GM18517 (cell line): ENCODE data around the gene REG4.
"Not testable (repeated sequence)": the region's sequence is repeated elsewhere in the genome, so short reads cannot be mapped to it uniquely, and the experiment has no call there.

Experiments used
- ATAC-seq: cut with Tn5 transposase; IDR thresholded peaks from one replicate; pipeline ENCODE4 v1.9.1; 2021; ENCODE audit warnings: mild to moderate bottlenecking, moderate library complexity; ENCODE audit not compliant: unreplicated experiment

The REG4 gene

GRCh38 chr1:119811387-119811786, at the start of gene REG4:
REG4 (minus strand) TSS chr1:119811460; CDS start chr1:119808769, 2,691 bp downstream.
- no peak for ATAC-seq

- no peak for ATAC-seq
These were observed 48.4 kb upstream of the REG4 start for GRCh38 chr1:119859647-119860046.

- ATAC-seq = not testable (repeated sequence)
These were observed 47.4 kb upstream of the REG4 start for GRCh38 chr1:119858556-119859214.

GRCh38 chr1:119858126-119858525, 46.9 kb upstream of the REG4 start:
- no peak for ATAC-seq

- ATAC-seq = no peak
These were observed 41.9 kb upstream of the REG4 start for GRCh38 chr1:119853155-119853554.

GRCh38 chr1:119844206-119844605, 32.9 kb upstream of the REG4 start:
- ATAC-seq = not testable (repeated sequence)

GRCh38 chr1:119841306-119841705, 30.0 kb upstream of the REG4 start:
- no peak for ATAC-seq

GRCh38 chr1:119840745-119841144, 29.5 kb upstream of the REG4 start:
- ATAC-seq = no peak

GRCh38 chr1:119838236-119838635, 27.0 kb upstream of the REG4 start:
- ATAC-seq = no peak

- ATAC-seq = no peak
These were observed 23.7 kb upstream of the REG4 start for GRCh38 chr1:119834990-119835389.

- no peak for ATAC-seq
These were observed 19.8 kb upstream of the REG4 start for GRCh38 chr1:119831027-119831426.

- no peak for ATAC-seq
These were observed 18.4 kb upstream of the REG4 start for GRCh38 chr1:119829625-119830024.

GRCh38 chr1:119829006-119829405, 17.7 kb upstream of the REG4 start:
- ATAC-seq = not testable (repeated sequence)

- ATAC-seq = no peak
These were observed 17.0 kb upstream of the REG4 start for GRCh38 chr1:119828266-119828665.

GRCh38 chr1:119827010-119827409, 15.8 kb upstream of the REG4 start:
- ATAC-seq = no peak

GRCh38 chr1:119822406-119822805, 11.1 kb upstream of the REG4 start:
- ATAC-seq = no peak

- ATAC-seq = no peak
These were observed 6.9 kb upstream of the REG4 start for GRCh38 chr1:119818181-119818580.

GRCh38 chr1:119816407-119816806, 5.1 kb upstream of the REG4 start:
- ATAC-seq = no peak

GRCh38 chr1:119815928-119816327, 4.7 kb upstream of the REG4 start:
- ATAC-seq = no peak

- ATAC-seq = no peak
These were observed 4.1 kb upstream of the REG4 start for GRCh38 chr1:119815361-119815760.

GRCh38 chr1:119814288-119814687, 3.0 kb upstream of the REG4 start:
- no peak for ATAC-seq

- no peak for ATAC-seq
These were observed 811 bp upstream of the REG4 start for GRCh38 chr1:119811985-119812557.
